ENCODE measurements around the gene GPR107. TPM values are rescaled to one million over a fixed set of nuclear protein-coding genes. Genes with fewer than 3 reads are reported as not detected.
"Not testable (repeated sequence)": the region's sequence is repeated elsewhere in the genome, so short reads cannot be mapped to it uniquely, and the experiment has no call there.

The GPR107 gene
- total RNA-seq, 1 donor from 2014 or later = 70.7 TPM

- Mint-ChIP-seq H3K27ac (ENCODE audit: unreplicated experiment) (no peak overlapping the region), H3K4me3 (ENCODE audit: unreplicated experiment) (no peak overlapping the region), H3K27me3 (ENCODE audit: low read depth) (no peaks in the 10 kb centered on the region), H3K36me3 (ENCODE audit: low read depth) (no peaks in the 10 kb centered on the region), H3K4me1 (ENCODE audit: low read depth) (peaks cover 23% of the 10 kb centered on the region), H3K9me3 (ENCODE audit: low read depth) (no peaks in the 10 kb centered on the region)
- DNase-seq (ENCODE audit: low spot score) = no peak
- TF ChIP-seq, protein P1, sequence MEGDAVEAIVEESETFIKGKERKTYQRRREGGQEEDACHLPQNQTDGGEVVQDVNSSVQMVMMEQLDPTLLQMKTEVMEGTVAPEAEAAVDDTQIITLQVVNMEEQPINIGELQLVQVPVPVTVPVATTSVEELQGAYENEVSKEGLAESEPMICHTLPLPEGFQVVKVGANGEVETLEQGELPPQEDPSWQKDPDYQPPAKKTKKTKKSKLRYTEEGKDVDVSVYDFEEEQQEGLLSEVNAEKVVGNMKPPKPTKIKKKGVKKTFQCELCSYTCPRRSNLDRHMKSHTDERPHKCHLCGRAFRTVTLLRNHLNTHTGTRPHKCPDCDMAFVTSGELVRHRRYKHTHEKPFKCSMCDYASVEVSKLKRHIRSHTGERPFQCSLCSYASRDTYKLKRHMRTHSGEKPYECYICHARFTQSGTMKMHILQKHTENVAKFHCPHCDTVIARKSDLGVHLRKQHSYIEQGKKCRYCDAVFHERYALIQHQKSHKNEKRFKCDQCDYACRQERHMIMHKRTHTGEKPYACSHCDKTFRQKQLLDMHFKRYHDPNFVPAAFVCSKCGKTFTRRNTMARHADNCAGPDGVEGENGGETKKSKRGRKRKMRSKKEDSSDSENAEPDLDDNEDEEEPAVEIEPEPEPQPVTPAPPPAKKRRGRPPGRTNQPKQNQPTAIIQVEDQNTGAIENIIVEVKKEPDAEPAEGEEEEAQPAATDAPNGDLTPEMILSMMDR (IDR thresholded peaks at IDR 0.05) = no peak
Measured at GRCh38 chr9:130010151-130010988, 43.3 kb upstream of the GPR107 start.

- Mint-ChIP-seq H3K9me3 (ENCODE audit: low read depth) (peaks cover 5% of the 10 kb centered on the region), H3K4me3 (ENCODE audit: unreplicated experiment) (no peak overlapping the region), H3K27ac (ENCODE audit: unreplicated experiment) (no peak overlapping the region), H3K4me1 (ENCODE audit: low read depth) (peaks cover 36% of the 10 kb centered on the region), H3K36me3 (ENCODE audit: low read depth) (peaks cover 4% of the 10 kb centered on the region), H3K27me3 (ENCODE audit: low read depth) (no peaks in the 10 kb centered on the region)
- no peak for DNase-seq (ENCODE audit: low spot score)
- TF ChIP-seq, protein P1 (IDR thresholded peaks at IDR 0.05) = no peak
Measured at GRCh38 chr9:130013326-130013725, 40.4 kb upstream of the GPR107 start.

DNA sequence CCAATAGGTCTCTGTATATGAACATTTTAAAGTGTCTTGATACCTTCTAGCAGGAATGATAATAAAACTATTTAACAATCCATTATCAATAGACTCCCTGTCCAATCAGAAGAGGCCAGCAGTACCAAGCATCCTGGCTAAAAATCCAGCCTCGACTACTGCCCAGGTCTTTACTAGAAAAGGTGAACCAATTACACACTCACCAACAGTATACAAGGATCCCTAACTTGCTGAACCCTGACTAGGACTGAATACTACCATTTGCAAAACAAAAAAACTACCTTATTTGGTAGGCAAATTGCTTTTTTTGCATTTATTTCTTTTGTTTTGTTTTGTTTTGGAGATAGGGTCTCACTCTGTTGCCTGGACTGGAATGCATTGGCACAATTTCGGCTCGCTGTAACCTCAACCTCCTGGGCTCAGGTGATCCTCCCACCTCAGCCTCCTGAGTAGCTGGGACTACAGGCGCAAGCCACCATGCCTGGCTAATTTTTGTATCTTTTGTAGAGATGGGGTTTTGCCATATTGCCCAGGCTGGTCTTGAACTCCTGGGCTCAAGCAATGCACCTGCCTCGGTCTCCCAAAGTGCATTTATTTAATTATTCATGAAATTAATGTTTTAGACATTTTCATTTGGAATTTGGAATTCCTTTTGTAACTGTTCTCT lies 38.2 kb upstream of the GPR107 start:
- H3K4me1 Mint-ChIP-seq (ENCODE audit: low read depth) = peaks cover 35% of the 10 kb centered on the region
- H3K27ac Mint-ChIP-seq (ENCODE audit: unreplicated experiment) = no peak overlapping the region
- H3K36me3 Mint-ChIP-seq (ENCODE audit: low read depth) = peaks cover 5% of the 10 kb centered on the region
- H3K27me3 Mint-ChIP-seq (ENCODE audit: low read depth) = no peaks in the 10 kb centered on the region
- TF ChIP-seq, protein P1 (IDR thresholded peaks at IDR 0.05) = no peak
- no peak for DNase-seq (ENCODE audit: low spot score)
- H3K9me3 Mint-ChIP-seq (ENCODE audit: low read depth) = peaks cover 5% of the 10 kb centered on the region
- no peak overlapping the region for H3K4me3 Mint-ChIP-seq (ENCODE audit: unreplicated experiment)

GRCh38 chr9:130017076-130017475 lies 36.6 kb upstream of the GPR107 start:
- peak overlapping the region; percentile 99 for H3K27ac Mint-ChIP-seq (ENCODE audit: unreplicated experiment)
- DNase-seq (ENCODE audit: low spot score) = no peak
- H3K4me1 Mint-ChIP-seq (ENCODE audit: low read depth) = peaks cover 45% of the 10 kb centered on the region
- H3K27me3 Mint-ChIP-seq (ENCODE audit: low read depth) = no peaks in the 10 kb centered on the region
- H3K9me3 Mint-ChIP-seq (ENCODE audit: low read depth) = peaks cover 5% of the 10 kb centered on the region
- H3K36me3 Mint-ChIP-seq (ENCODE audit: low read depth) = peaks cover 5% of the 10 kb centered on the region
- H3K4me3 Mint-ChIP-seq (ENCODE audit: unreplicated experiment) = no peak overlapping the region
- TF ChIP-seq, protein P1 (IDR thresholded peaks at IDR 0.05) = no peak

- Mint-ChIP-seq H3K27ac (ENCODE audit: unreplicated experiment) (peak overlapping the region; percentile 99), H3K4me1 (ENCODE audit: low read depth) (peaks cover 45% of the 10 kb centered on the region)
- not testable (repeated sequence) for H3K9me3 Mint-ChIP-seq (ENCODE audit: low read depth); H3K4me3 Mint-ChIP-seq (ENCODE audit: unreplicated experiment); H3K36me3 Mint-ChIP-seq (ENCODE audit: low read depth); DNase-seq (ENCODE audit: low spot score); H3K27me3 Mint-ChIP-seq (ENCODE audit: low read depth)
Measured at GRCh38 chr9:130017510-130017909, 36.2 kb upstream of the GPR107 start.
